Ovary (tissue), 9 donors: Measurements from ENCODE around the gene KIF6. TPM values are rescaled to one million over a fixed set of nuclear protein-coding genes. Genes with fewer than 3 reads are reported as not detected.

Experiments
- DNase-seq, 5 donors: peaks; one replicate each; pipeline ENCODE4 v3.0.0-alpha.2; 2019 to 2020
- H3K27ac ChIP-seq, 2 donors: fragments of 200-600 bp; one replicate each; pipeline versions ENCODE4 v1.5.1 to v1.8.0; 2019 to 2022
- H3K27me3 ChIP-seq: fragments of 200-600 bp; one replicate; pipeline ENCODE4 v1.8.0; 2022
- H3K36me3 ChIP-seq: fragments of 200-600 bp; sonication (generic); one replicate; pipeline ENCODE4 v1.5.1; 2019
- H3K4me1 ChIP-seq: one replicate; pipeline ENCODE4 v1.8.1; 2013; ENCODE audit warnings: mild to moderate bottlenecking, moderate library complexity; ENCODE audit not compliant: insufficient read depth
- H3K4me3 ChIP-seq: fragments of 200-600 bp; sonication (generic); one replicate; pipeline ENCODE4 v1.5.1; 2017
- H3K9me3 ChIP-seq, 2 donors: fragments of 200-600 bp in 1 of 2; sonication (generic) in 1 of 2; one replicate each; pipeline versions ENCODE4 v1.5.1 to v1.8.1; 2013 to 2019; ENCODE audit warnings: mild to moderate bottlenecking in 1 of 2, moderate library complexity in 1 of 2
- EP300 ChIP-seq: sonication (generic); formaldehyde crosslinking; IDR thresholded peaks from one replicate; pipeline ENCODE4 v1.6.1; 2017; ENCODE audit warnings: antibody characterized with exemption
- POLR2A ChIP-seq: fragments of 450-650 bp; IDR thresholded peaks from one replicate; pipeline ENCODE4 v1.6.1; 2017; ENCODE audit warnings: antibody characterized with exemption, mild to moderate bottlenecking, moderate library complexity
- WGBS, 3 donors: extraction: QIAGEN DNeasy Blood & Tissue Kit in 1 of 3; methylation state at CpG; one replicate each; pipeline versions ENCODE4 v1.1.5 to v1.1.7; 2013 to 2017; 5-methylcytosine and 5-hydroxymethylcytosine counted together
- intact Hi-C, 4 donors: fragments of 100-400 bp; cut with DNase I; formaldehyde crosslinking; loops; one replicate each; pipeline versions ENCODE4 v1.11.0 to v1.15.1; 2022 to 2023
- polyA plus RNA-seq, 2 donors: library from polyadenylated mRNA; stranded (reverse); fragments of 200-250 nt in 1 of 2; fragments of 350-450 nt in 1 of 2; fragmentation: Illumina TruSeq in 1 of 2; extraction: RNeasy Lipid Tissue Mini Kit (QIAGEN cat#74804) in 1 of 2; gene quantifications; one replicate each; pipeline ENCODE4 v1.2.3, GENCODE V29; 2013 to 2014
- total RNA-seq, 7 donors: library from RNA; depleted of rRNA in 2 of 7; stranded (reverse); fragments of >200 nt in 2 of 7; fragmentation: NEBNext Ultra II Directional in 3 of 7; extraction: Animal tissue kit (Norgen Biotek cat#: 25700) in 3 of 7; gene quantifications; one replicate each; pipeline versions ENCODE4 v1.1.0 to v1.2.4, GENCODE V29; 2016 to 2023
- TF ChIP-seq, protein P1 (sequence below), 3 donors: fragments of 450-650 bp in 2 of 3; fragments of 200-600 bp in 1 of 3; IDR thresholded peaks; one replicate each; pipeline versions ENCODE4 v1.5.1 to v1.8.0; 2016 to 2022; ENCODE audit warnings: antibody characterized with exemption in 3 of 3, mild to moderate bottlenecking in 1 of 3
- donor health status: DM: no; HTN: no; CAD: no; lungs with moderate emphysema.
- donor health status: DM: no; HTN: no; CAD: no.
- donor health status: Bipolar disorder and iron deficiency.
- donor health status: DM: yes; HTN: yes; CAD: no.
- donor health status: DM: no; HTN: no; CAD: no.
- donor health status: DM: yes; HTN: yes; CAD: no.

Gene KIF6
- total and polyA plus RNA-seq, 9 donors: 0.12 to 2.1 (median 0.82) TPM

DNA sequence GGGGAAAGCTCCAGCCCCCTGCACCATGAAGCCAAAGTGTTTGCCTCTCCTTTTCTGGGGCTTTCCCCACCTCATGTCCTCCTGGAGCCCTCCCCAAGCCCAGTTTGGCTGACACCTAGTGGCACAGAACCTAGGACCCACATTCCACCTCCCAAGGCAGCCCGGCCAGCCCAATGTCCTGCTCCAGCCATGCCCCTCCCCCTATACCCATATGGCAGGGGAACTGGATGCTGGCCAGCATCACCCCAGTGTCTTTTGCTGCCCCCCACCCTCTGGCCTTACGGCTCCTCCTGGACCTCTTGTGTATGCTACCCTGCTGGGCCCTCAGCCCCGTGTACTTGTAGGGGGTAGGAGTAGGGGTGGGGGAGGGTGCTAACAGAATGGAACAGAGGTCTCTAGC is 170.1 kb downstream of the KIF6 start:
- WGBS, 3 donors: 80 to 88% (median 82%) methylated on average over 3 of the region's 3 CpGs
- no peaks in the 10 kb centered on the region for H3K36me3 ChIP-seq
- intact Hi-C loops: no loop called here

GRCh38 chr6:39553860-39554802 is 171.1 kb downstream of the KIF6 start:
- Histone ChIP-seq H3K4me3 (no peak overlapping the region), H3K9me3 (no peaks in the 10 kb centered on the region), H3K36me3 (no peaks in the 10 kb centered on the region), H3K27ac (no peak overlapping the region), H3K27me3 (no peaks in the 10 kb centered on the region), H3K4me1 (no peaks in the 10 kb centered on the region)
- intact Hi-C loops: no loop called here
- WGBS, 3 donors: 88 to 90% (median 90%) methylated on average over 11 of the region's 11 CpGs
- TF ChIP-seq, protein P1, sequence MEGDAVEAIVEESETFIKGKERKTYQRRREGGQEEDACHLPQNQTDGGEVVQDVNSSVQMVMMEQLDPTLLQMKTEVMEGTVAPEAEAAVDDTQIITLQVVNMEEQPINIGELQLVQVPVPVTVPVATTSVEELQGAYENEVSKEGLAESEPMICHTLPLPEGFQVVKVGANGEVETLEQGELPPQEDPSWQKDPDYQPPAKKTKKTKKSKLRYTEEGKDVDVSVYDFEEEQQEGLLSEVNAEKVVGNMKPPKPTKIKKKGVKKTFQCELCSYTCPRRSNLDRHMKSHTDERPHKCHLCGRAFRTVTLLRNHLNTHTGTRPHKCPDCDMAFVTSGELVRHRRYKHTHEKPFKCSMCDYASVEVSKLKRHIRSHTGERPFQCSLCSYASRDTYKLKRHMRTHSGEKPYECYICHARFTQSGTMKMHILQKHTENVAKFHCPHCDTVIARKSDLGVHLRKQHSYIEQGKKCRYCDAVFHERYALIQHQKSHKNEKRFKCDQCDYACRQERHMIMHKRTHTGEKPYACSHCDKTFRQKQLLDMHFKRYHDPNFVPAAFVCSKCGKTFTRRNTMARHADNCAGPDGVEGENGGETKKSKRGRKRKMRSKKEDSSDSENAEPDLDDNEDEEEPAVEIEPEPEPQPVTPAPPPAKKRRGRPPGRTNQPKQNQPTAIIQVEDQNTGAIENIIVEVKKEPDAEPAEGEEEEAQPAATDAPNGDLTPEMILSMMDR (IDR thresholded peaks at IDR 0.05): no peak
- TF ChIP-seq POLR2A (no peak), EP300 (no peak)
- DNase-seq: no peak

More for the DNA sequence above, 170.1 kb downstream of the KIF6 start:
- Histone ChIP-seq H3K9me3 (no peaks in the 10 kb centered on the region), H3K4me3 (no peak overlapping the region), H3K27me3 (no peaks in the 10 kb centered on the region), H3K27ac (no peak overlapping the region), H3K4me1 (no peaks in the 10 kb centered on the region)
- TF ChIP-seq POLR2A: no peak
- TF ChIP-seq, protein P1 (IDR thresholded peaks at IDR 0.05): no peak
- TF ChIP-seq EP300: no peak
- DNase-seq: no peak

GRCh38 chr6:39553029-39553428 is 172.2 kb downstream of the KIF6 start:
- no peak overlapping the region for H3K27ac ChIP-seq
- no peak for DNase-seq
- H3K4me1 ChIP-seq: no peaks in the 10 kb centered on the region
- no peak overlapping the region for H3K4me3 ChIP-seq
- no peaks in the 10 kb centered on the region for H3K27me3 ChIP-seq
- TF ChIP-seq, protein P1 (IDR thresholded peaks at IDR 0.05): no peak
- TF ChIP-seq POLR2A (no peak), EP300 (no peak)
- no peaks in the 10 kb centered on the region for H3K36me3 ChIP-seq
- H3K9me3 ChIP-seq: no peaks in the 10 kb centered on the region
- intact Hi-C loops: no loop called here

DNA sequence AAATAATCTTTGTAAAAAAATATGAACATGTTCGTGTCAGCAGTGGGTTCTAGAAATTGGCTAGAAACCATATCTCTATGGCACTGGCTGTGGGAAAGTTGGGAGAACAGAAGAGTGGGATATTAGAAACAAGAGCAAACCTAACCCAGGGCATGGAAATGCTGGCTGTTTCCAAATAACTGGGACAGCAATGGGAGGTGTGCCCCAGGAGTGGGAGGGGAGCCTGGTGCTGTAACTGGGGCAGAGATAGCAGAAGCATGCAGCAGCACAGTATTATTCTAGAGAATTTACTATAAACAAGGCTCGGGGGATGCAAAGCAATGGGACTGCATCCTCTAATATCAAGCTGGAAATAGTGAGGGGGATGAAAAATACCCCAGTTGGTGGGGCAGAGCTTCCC is 175.0 kb downstream of the KIF6 start:
- no peaks in the 10 kb centered on the region for H3K4me1 ChIP-seq
- no peaks in the 10 kb centered on the region for H3K9me3 ChIP-seq
- intact Hi-C loops: no loop called here
- WGBS, 3 donors: 14 to 29% (median 20%) methylated on average over 2 of the region's 2 CpGs
- H3K4me3 ChIP-seq: no peak overlapping the region
- no peak overlapping the region for H3K27ac ChIP-seq
- no peaks in the 10 kb centered on the region for H3K36me3 ChIP-seq
- H3K27me3 ChIP-seq: no peaks in the 10 kb centered on the region
- DNase-seq: no peak
- TF ChIP-seq, protein P1 (IDR thresholded peaks at IDR 0.05): no peak
- no peak for TF ChIP-seq POLR2A
- TF ChIP-seq EP300: no peak
